OCI-M1 (cell line): ENCODE data around the gene ITGB5.
"Not testable (repeated sequence)": the region's sequence is repeated elsewhere in the genome, so short reads cannot be mapped to it uniquely, and the experiment has no call there.

Source experiments
- DNase-seq: peaks from one replicate; lab custom pipeline; 2025; lab: John Stamatoyannopoulos, UW

The ITGB5 gene

DNA sequence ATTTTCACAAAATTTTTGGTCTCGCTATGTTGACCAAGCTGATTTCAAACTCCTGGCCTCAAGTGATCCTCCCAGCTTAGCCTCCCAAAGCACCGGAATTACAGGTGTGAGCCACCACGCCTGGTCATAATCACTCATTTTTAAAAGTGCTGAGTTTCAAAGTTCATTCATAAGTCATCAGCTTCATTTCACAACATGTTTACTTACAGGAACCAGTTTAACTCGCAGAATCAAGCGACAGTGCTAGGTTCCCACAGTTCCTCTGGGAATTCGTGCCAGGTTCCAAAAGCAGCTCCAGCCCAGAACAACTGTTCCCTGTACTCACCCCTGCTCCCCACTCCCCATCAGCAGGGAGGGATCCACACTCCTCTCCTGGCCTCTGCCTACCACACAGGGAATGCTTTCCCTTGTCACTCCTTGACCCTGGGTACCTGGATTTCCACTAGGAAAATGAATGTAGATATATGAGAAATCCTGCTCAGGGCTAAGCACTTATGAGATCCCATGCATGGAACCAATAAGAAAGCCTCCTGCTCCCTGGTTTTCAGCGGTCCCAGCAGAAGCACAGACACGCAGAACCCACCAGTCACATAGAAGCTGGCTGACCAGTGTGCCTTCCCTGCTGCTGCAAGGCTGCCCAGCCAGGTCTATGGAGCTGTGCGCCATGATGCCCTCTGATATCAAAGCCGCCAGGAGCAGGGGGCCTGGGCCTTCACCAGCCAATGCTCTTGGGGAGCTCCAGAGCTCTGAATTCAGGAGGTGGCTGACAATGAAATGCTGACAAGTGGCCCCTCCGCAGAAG, 72.3 kb downstream of the ITGB5 start:
- no peak for DNase-seq

DNA sequence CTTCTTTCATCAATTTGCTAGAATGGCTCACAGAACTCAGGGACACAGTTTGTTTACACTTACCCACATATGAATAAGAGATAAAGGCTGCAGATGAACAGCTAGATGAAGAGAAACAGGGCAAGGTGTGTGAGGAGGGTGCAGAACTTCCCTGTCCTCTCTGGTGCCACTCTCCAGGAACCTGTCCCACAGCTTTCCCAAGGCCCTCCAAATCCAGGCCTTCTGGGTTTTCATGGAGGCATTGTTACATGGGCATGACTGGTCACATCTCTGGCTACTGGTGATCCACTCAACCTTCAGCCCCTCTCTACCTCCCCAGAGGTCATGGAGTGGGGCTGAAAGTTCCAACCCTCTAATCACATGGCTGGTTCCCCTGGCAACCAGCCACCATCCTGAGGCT, 73.6 kb downstream of the ITGB5 start:
- no peak for DNase-seq

DNA sequence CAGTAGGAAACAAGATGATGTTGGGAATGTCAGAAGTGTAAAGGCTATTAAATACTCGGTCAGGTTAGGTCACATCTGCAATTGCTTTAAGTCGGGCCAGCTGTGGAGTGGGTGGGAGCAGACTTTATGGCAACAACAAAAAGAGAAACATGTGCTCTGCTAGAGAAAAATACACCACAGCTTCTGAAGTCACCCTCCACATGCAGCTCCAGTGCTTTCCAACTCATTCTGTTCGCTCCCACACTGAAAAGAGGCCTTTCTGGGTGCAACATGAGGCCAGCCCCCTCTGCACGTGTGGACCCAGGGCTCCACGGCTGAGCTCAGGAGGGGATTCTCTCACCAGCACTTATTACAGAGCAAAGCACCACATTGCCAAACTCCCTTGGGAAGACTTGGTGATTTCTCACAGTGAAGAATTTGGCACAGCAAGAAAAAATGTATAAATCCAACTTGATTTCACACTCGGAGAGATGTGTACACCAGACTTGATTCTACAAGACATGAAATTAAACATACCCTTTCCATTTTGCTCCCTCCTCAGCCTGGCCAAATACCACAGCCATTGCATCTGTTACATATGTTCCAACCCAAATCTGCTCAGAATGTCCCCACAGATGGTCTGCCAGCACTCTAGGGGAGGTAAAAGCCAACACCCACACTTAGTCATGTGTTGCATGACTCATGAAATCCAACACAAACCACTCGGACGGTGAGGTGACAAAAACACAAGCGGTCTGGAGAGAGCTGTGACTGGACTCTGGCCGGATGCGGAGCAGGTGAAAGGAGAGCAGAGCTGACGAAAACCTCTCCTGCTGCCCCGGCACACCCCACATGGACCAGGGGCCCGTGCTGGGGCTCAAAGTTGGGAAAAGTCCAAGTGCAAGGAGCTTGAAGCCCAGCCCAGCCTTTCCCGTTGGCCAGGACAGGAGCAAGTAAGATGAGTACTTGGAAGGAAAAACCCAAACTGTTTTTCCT, 74.6 kb downstream of the ITGB5 start:
- DNase-seq: peak; percentile 28

DNA sequence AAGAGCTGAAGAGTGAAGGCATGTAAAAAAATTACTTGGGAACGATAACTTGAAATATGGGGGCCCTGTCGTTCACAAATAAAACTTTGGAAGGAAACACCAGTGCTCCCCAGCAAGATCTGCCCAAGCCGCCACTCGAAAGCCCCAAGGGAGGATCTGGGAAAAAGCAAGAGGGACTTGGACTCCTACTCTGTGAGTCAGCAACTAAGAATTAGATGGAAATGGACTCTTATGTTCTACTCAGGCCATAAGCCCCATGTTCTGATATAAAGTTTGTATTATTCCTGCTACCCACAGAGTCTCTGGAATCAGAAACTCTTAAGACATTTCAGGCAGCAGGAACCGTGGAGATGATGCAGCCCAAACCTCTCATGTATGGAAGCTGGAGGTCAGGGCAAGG, 75.7 kb downstream of the ITGB5 start:
- DNase-seq: no peak

DNA sequence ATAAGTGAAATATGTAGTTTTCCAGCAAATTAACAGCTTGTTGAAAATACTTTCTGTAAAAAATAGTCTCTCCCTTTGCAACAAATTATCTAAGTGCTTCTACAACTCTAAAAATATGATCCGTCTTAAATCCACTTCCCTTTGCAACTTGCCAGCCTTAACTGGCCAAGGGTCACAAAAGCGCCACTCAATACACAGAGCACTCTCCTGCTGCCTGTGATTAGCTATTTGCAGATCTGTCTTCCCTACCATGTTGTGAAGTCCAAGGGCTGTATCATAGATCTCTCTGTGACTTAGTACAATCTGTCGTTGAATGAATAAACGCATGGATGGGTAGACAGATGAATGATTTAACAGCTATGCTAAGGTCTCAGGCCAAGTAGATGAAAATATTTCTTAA, 76.2 kb downstream of the ITGB5 start:
- no peak for DNase-seq

DNA sequence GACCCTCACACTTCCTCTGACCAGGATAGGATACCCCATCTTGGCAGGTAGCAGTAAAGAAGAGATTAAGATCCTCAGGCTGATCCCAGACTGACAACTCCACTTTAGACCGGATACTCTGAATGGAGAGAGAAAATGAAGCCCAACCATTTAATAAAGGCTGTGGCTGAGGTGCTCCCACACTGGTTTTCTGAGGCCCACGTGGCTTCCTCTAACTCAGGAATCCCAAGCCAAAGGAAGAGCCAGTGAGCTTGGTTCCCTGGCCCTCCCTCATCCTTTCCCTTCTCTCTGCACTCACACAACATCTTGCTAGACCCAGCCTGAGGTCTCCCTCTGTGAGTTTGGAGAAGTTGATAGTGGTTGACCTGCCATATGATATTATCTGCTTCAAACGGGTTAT, 78.1 kb downstream of the ITGB5 start:
- DNase-seq: no peak

DNA sequence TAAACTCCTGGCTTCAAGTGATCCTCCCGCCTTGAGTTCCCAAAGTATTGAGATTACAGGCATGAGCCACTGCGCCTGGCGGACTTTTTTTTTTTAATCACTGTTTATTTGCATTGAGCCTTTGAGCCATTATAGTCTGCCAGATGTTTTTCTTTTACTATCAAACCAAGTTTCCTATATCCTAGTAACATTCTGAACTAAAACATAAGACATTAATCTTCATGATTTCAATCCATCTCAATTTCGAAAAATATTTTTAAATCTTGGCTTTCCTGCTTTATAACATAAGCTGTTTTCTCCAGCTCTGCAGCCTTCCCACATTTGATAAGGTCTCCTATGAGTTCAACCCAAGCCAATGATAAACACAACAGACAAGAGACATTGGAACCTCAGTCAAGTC, 81.5 kb downstream of the ITGB5 start:
- no peak for DNase-seq

DNA sequence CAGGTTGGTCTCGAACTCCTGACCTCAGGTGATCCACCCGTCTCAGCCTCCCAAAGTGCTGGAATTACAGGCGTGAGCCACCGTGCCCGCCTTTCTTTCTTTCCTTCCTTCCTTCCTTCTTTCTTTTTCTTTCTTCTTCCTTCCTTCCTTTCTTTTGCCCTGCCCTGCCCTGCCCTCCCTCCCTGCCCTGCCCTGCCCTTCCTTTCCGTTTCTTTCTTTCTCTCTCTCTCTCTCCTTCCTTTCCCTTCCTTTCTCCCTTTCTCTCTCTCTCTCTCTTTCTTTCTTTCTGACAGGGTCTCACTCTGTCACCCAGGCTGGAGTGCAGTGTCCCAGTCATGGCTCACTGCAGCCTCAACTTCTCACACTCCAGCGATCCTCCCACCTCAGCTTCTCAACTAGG, 82.3 kb downstream of the ITGB5 start:
- DNase-seq: no peak

DNA sequence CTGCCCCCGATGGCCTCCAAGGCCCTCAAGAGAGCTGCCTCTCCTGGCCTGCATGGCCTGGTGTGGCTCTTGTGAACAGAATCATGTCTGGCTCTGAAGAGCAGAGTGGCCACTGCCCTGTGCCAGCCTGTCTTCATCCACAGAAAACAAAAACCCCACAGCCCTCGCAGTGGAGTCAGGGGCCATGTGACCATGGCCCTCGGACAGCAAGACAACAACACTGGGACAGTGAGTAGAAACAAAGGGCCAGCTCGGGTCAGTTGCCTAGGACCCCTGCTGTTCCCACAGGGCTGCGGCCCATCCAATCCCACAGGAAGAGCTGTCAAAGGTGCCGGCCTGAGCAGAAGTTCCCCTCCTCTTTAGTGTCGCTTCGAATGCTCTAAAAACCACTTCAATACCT, 84.5 kb downstream of the ITGB5 start:
- no peak for DNase-seq

DNA sequence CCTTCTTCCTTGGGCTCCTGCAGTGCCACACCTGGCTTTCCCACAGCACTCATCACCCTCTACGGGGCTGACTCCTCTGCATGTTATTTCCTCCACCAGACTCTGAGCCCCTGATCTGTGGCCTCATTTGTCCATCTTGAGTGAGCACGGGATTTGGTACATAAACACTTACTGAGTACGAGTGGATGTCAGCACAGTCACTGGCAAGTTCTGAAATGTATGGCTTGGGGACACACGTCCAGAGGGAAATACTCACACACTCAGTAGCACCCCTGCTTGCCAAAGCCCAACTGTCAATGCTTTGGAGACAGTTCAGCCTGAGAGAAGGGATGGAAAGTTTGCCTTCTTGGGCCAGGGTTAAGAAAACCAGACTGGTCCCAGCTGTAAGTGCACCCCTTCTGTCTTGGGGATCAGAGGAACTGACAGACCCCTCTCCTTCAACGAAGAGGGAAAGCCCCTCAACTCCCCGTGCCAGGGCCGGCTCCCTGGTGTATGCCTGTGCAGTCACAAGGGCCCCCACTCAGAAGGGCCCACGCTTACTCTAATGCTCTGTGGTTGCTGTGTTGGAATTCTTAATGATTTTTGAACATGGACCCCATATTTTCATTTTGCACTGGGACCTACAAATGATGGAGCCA, 85.0 kb downstream of the ITGB5 start:
- no peak for DNase-seq

DNA sequence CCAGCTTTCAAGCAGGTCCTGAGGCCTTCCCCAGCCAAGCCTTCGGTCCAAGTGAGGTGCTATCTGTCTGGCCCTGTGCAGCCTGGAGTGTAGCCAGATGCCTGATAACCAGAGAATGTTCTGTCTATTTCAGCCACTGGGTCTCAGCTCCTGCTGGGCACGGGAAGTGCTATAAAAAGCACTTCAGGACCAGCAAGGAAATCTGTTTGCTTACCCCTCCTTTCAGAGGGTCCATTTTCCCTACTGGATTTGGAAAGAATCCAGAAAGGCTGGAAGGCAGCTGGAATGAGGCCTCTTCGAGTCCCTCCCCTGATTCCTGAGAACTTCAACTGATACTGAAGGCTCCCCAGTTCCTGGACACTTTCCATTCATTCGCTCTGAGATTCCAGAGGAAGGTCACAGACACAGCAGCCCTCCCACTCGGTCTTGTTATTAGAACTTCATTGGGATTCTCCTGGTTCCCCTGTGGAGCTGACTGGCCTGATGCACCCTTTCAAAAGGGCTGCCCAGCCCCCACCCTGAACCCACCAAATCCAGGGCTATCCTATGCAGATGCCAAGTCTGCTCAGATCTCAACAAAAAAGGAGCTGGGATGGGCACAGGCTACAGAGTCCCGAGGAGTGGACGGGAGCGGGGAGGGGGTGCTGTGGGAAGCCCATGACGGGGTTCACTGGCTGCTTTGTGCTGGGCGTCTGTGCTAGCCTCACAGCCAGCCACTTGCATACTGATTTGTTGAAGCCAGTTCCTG, 86.5 kb downstream of the ITGB5 start:
- no peak for DNase-seq

DNA sequence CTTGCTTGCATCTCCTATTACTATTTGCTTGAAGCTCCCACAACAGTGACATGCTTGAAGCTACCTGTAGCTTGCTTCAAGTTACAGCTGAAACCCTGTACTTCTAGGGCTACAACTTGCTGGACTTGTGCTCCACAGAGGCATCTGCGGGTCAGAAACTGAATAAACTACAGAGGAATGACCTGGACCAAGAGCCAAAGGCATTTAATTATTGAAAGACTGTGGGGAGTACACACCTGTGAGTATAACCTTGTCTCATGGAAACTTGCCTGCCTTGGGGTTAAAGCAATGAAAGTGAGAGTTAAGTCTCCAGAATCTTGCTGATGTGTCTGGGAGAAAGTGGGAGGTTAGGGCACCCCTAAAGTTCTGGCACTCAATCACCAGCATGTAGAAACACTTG, 87.1 kb downstream of the ITGB5 start:
- DNase-seq: no peak

DNA sequence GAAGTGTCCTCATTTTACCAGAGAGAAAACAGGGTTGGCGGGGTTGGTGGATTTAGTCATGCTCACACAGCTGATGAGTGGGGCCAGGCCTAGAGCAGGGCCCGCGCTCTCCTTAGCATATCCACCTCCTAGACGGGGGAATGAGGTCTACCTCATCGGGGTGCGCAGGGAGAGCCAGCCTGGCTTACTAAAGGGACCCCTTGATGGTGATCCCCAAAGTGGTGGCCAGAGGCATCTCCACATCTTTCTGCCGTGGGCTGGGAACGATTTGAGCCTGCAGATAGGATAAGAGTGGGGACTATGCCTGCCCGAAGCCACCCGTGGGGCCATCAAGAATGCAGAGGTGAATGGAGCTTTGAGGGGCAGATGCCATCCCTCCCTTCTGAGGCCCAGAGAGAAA, 87.5 kb downstream of the ITGB5 start:
- no peak for DNase-seq

DNA sequence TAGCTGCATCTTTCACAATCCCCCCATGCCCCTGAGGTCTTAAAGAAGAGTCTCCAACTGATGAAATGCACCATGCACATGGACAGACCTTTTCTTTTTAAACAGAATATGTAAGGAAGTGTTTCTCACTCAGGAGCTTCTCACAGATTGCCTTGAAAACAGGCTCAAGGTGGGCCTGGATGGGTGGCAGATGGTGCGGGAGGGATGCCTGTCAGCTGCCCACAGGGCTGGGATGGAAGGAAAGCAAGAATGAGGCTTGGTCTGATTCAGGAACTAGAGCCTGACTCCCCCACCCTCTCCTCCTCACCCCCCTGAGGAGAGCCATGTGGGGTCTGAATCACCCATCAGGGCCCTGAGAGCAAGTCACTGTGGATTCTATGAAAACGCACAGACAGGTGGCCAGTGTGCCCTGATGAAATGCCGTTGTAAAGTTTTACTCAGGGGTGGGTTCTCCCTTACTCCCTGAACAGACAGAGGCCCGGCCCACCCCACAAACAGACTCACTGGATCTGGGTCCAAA, 89.7 kb downstream of the ITGB5 start:
- DNase-seq: no peak

DNA sequence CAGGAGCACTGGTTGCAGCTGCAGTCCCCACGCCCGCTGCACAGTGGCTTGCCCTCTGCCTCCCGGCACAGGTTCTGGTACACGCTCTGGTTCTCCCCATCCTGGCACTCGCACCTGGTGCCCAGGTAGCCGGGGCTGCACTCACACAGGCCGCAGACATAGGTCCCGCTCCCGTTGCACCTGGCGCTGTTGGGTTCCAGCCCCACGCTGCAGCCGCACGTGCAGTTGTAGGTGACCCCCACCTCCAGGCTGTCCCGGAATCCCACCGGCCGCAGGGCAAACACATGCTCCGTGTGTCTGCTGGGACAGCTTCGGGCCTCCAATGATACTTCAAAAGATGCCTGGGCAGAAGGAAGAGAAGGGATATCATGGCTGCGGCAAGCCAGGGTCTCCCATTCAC, 90.7 kb downstream of the ITGB5 start:
- no peak for DNase-seq

DNA sequence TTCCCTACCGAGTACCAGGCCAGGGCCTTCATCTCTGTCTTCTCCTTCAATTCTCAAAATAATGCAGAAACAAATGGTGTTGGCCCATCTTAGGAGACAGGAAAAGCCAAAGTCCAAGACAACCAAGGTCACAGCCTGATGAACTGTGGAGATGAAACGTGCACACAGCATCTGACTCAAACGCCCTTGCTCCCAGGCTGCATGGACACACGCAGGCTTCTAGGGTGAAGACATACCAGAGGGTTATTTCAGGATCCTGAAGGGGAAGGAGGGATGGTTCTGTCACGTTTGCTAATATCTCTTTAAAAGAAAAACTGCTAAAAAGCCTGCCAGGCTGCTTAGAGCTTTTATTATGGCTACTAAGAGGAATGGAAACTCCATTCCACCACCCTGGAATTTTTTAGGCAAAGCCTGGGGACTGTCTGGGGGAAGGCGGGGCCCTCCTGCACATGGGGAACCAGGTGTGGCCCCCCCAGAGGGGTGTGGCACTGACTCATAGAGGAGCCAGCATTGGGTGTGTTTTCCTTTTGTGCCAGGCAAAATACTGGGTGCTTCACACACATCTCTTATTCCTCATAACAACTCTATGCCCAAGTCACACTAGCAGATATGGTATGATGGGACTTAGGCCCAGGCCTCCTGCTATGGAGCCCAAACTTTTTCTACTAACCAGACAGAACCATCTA, 94.0 kb downstream of the ITGB5 start:
- DNase-seq: no peak

DNA sequence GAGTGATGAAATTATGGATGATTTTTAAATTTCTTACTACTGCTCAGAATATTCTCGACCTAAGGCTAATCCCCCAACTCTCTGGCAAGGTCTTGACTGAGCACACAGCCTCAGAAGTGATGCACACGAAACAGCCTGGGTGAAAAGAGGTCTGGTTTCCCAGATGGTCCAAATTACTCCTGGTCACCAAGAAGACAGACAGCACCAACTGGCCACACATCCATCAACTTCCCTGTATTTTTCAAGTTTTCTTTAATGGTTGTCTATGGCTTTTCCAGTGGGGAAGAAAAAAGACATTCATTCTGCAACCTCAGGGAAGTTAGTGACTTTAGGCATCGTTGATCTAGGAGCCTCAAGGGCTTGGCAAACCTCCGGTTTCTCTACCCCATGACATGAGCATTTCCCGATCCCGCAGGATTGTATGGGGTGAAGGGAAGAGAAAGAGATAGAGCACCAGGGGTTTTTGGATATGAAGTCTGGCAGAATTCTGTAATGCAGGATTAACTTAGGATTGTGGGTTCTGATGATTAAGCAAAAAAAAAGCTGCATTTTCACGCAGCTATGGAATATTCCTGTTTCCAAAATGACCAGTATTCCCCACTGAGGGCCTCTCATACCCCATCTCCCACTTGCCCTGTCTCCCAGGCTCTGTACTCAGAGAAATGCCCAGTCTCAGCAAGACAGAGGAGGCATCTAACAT, 94.7 kb downstream of the ITGB5 start:
- DNase-seq: no peak

DNA sequence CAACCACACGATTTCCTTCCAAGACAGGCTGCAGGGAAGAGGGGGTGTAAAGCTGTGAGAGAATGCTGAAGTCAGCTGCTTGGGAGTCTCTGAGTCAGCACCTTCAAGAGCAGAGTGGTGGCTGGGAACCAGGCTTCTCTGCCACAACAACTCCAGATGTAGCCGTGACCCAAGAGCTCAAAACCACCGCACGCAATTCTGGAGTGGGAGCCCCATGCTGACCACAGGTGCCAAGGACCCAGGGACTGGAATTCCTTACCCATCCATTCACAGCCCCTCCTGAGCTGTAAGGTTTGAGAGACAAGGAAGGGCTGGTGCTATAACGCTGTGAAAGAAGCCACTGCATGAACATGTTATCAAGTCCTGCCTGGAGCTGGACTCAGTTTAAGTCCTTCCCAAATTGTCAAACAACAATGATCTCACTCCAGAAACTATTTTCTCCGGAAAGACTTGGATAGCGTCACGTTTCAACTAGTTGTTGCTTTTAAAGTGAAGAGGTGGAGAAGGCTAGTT, 95.5 kb downstream of the ITGB5 start:
- DNase-seq: no peak

DNA sequence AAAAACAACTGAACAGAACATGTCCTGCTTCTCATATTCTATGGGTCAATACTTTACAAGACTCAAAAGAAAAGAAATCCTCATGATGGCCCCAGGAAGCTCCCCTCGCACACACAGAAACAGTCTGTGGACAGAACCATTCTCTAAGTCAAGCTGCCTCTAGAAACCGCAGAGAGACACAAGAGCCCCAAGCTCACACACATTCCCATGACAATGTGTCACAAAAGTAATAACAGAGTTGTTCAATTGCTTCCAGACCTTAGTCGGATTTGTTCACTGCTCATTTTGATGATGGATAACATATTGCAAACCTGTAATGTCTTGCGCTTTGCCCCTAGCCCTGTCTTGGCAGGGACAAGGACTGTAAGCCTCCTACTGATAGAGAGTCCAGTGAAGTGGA, 96.0 kb downstream of the ITGB5 start:
- DNase-seq: no peak

DNA sequence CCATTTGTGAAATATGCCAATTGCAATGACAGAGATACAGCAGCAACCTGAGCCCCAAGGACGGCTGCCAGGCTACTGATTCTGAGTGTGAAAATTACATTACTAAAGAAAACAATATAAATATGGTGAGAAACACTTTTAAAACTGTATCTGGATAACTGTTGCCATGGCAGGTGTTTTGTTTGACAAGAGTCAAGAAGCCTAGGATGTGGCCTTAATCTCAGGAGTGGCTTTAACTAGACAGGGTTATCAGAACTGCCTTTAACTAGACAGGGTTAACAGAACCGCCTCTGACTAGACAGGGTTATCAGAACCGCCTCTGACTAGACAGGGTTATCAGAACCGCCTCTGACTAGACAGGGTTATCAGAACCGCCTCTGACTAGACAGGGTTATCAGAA, 98.1 kb downstream of the ITGB5 start:
- not testable (repeated sequence) for DNase-seq
